ENCODE measurements around the gene INVS.

The INVS gene, protein sequence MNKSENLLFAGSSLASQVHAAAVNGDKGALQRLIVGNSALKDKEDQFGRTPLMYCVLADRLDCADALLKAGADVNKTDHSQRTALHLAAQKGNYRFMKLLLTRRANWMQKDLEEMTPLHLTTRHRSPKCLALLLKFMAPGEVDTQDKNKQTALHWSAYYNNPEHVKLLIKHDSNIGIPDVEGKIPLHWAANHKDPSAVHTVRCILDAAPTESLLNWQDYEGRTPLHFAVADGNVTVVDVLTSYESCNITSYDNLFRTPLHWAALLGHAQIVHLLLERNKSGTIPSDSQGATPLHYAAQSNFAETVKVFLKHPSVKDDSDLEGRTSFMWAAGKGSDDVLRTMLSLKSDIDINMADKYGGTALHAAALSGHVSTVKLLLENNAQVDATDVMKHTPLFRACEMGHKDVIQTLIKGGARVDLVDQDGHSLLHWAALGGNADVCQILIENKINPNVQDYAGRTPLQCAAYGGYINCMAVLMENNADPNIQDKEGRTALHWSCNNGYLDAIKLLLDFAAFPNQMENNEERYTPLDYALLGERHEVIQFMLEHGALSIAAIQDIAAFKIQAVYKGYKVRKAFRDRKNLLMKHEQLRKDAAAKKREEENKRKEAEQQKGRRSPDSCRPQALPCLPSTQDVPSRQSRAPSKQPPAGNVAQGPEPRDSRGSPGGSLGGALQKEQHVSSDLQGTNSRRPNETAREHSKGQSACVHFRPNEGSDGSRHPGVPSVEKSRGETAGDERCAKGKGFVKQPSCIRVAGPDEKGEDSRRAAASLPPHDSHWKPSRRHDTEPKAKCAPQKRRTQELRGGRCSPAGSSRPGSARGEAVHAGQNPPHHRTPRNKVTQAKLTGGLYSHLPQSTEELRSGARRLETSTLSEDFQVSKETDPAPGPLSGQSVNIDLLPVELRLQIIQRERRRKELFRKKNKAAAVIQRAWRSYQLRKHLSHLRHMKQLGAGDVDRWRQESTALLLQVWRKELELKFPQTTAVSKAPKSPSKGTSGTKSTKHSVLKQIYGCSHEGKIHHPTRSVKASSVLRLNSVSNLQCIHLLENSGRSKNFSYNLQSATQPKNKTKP

DNA sequence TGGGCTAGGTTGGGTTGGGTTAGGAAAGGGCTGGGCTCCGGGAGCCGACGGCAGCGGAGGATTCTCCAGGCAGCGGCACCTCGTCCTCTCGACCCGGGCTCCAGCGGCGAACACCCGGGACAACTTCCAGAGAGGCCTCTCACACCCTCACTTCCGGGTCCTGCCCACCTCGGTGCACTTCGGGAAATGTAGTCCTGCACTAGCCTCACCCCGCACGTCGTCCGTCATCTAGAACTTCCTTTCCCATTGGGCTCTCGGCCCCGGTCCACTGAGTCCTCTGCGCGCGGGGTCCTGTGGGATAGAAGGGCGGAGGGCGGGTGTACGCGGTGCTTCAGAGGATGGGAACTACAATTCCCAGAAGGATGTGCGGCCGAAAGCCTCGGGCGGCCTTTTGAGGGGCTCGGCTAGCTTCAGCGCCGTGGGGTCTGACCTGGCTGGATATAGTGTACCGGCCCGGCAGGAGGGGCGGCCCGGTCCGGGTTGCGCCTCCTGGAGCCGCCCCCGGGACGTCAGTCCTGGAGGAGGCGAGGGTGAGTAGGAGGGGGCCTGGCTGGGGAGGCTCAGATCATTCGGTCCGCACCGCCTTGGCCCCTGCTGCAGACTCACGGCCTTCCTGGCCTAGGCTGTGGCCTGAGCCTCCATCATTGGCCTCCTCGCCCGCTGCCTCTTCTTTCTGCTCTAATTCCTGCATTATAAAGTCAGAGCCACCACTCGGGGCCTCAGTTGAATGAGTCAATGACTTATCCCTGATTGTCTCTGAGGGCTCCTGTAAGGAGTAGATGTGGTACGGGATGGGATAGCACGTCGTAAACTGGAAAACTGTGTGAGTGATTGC is at the start of gene INVS, which contains the start of gene ERP44:
INVS (plus strand) TSS at position 357 of the 835 bp plus-strand sequence. CDS start 5,279 bp downstream, outside the sequence.
ERP44 (minus strand) TSS at position 114 of the 835 bp plus-strand sequence. CDS start 160 bp downstream, outside the sequence.
- TF ChIP-seq, protein P1, sequence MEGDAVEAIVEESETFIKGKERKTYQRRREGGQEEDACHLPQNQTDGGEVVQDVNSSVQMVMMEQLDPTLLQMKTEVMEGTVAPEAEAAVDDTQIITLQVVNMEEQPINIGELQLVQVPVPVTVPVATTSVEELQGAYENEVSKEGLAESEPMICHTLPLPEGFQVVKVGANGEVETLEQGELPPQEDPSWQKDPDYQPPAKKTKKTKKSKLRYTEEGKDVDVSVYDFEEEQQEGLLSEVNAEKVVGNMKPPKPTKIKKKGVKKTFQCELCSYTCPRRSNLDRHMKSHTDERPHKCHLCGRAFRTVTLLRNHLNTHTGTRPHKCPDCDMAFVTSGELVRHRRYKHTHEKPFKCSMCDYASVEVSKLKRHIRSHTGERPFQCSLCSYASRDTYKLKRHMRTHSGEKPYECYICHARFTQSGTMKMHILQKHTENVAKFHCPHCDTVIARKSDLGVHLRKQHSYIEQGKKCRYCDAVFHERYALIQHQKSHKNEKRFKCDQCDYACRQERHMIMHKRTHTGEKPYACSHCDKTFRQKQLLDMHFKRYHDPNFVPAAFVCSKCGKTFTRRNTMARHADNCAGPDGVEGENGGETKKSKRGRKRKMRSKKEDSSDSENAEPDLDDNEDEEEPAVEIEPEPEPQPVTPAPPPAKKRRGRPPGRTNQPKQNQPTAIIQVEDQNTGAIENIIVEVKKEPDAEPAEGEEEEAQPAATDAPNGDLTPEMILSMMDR (IDR thresholded peaks at IDR 0.05): no peak

DNA sequence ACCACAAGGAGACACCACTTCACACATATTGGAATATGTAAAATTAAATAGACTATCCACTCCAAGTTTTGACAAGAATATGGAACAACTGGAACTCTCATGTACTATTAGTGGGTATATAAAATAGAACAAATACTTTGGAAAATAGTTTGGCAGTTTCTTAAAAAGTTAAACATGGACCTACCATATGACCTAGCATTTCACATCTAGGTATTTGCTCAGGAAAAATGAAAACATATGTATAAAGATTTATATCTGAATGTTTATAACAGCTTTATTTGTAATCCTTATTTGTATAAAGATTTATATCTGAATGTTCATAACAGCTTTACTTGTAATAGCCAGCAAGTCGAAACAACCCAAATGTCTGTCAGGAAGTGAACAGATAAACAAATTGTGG is 49.5 kb upstream of the INVS start:
- TF ChIP-seq, protein P1 (IDR thresholded peaks at IDR 0.05): 0 out of 2 replicates have a peak, but pooled peaks have one; percentile 12

DNA sequence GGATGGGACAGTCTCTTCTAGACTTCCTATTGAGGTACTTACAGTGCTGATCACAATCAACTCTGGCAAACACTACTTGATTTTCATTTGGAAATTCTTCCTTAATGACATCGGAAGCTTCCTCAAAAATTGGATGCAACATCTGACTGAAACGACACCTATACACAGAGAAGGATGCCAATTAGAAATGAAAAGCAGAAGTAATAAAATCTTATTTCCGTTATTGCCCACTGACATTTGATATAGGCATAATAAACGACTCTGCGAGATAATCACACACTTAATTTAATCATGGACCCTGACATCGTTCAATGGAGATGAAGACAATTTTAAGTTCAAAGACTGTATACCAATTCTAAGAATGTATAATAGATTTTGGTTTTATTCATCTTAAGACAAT is 46.7 kb upstream of the INVS start:
- TF ChIP-seq, protein P1 (IDR thresholded peaks at IDR 0.05): no peak

DNA sequence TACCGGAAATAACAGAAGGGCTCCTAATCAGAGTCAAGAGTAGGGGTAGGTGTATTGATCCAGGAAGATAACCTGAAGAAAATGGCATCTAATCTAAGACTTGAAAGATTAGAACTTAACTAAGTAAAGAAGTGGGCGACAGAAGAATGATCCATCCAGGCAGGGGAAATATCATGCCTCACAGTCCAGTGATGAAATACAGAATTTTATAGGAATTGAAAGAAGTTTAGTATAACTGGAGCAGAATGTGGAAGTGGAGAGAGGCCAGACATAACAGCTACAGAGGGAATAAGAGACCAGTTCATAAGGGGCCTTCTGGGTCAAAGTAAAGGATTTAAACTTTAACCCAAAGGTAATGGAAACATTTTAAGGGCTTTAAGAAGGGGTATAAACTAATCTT is 42.5 kb upstream of the INVS start:
- TF ChIP-seq, protein P1 (IDR thresholded peaks at IDR 0.05): no peak

DNA sequence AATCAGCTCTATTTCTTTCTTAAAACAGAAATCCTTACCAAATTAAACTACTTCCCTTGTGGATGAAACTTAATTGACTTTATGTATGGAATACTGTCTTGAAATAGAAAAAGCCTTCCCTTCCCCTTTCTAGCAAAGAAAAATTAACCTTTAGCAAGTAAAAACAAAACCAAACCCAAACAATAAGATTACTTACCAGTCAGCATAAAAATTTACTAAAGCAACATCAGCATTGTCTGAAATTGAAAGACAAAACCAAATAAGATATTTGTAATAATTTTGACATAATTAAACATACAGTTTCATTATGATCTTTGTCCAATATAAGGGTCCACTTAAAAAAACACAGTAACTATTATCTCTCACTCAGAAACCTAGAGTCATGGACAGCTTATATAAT is 41.4 kb upstream of the INVS start:
- TF ChIP-seq, protein P1 (IDR thresholded peaks at IDR 0.05): no peak

DNA sequence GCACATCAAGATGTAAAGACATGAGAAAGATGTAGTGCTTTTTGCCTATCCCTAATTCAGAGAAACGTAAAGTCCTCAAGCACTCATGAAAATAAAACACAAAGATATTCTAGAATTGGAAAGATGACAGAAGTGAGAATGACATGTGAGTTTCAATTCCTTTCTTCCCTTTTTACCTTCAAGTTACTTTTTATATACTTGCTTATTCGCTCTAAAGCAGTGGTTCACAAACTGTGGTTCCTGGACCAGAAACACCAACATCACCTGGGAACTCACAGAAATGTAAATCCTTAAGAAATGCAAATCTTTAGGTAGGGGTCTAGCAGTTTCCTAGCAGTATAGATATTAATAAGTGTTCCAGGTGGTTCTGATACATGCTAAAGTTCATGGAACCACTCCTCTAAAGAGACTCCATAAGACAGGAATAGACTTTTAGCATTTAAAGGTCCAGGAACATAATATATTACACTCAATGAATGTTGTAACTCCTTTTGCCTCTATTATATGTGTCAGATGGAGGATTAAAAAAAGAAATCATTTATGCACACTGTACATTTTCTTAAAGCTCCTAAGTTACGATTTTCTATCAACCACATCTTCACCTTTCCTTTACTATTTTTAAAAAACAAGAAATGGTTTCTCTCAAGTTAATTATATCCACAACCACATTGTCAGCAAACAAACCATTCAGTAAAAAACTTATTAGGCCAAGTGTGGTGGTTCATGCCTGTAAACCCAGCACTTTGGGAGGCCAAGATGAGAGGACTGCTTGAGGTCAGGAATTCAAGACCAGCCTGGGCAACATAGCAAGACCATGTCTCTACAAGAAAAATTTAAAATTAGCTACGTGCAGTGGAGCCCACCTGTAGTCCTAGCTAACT is 40.1 kb upstream of the INVS start:
- TF ChIP-seq, protein P1 (IDR thresholded peaks at IDR 0.05): no peak
